ENCODE data around the gene CLCA2.

DNA sequence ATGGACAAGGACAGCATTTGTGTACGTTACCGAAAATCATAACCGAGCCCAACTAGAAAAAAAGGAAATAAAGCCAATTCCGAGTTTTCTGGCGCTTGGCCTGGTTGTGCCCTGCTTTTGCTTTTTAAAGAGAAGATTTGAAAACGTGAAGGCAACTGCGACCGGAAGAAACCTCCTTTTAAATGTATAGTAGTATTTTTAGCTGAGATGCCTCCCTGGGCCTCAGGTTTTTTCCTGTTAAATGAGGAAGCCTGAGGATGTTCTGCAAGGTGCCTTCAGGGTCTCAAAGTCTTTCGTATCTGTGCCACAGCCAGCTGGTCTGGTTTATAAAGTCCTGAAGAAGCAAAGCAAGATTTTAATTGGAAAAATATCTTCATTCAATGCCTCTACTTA is 27.5 kb upstream of the CLCA2 start:
- TF ChIP-seq EZH2 (IDR thresholded peaks at IDR 0.05; ENCODE audit: insufficient read depth, poor library complexity, severe bottlenecking) (no peak), EZH2phosphoT487 (IDR thresholded peaks at IDR 0.05; ENCODE audit: insufficient read depth, low read depth) (no peak)

All from GM23248 (cell line).